GM23338 (cell line): ENCODE results near the gene CTNND2. TPM values are rescaled to one million over a fixed set of nuclear protein-coding genes. Genes with fewer than 3 reads are reported as not detected.

Experiments used
- ATAC-seq: fragments of 200-7000 bp; cut with Tn5 transposase; 3 replicates; pipeline ENCODE4 v1.9.1; 2020
- DNase-seq: peaks from one replicate; pipeline ENCODE4 v3.0.0-alpha.2; 2015; ENCODE audit warnings: low spot score
- H2AFZ ChIP-seq: fragments of 200-600 bp; sonication (generic); 2 replicates; pipeline ENCODE4 v1.8.0; 2016; ENCODE audit warnings: antibody characterized with exemption, mild to moderate bottlenecking, moderate library complexity
- H3F3A ChIP-seq: fragments of 200-600 bp; sonication (generic); replicated peaks from 2 replicates; pipeline ENCODE4 v1.8.0; 2017; ENCODE audit warnings: antibody characterized with exemption, mixed run types, low read depth
- H3K27ac ChIP-seq: fragments of 200-600 bp; sonication (generic); 2 replicates; pipeline ENCODE4 v1.6.1; 2016; ENCODE audit warnings: low read depth
- H3K27me3 ChIP-seq: fragments of 200-600 bp; sonication (generic); 2 replicates; pipeline ENCODE4 v1.8.0; 2016; ENCODE audit warnings: mild to moderate bottlenecking, mixed run types, moderate library complexity; ENCODE audit not compliant: insufficient read depth
- H3K36me3 ChIP-seq: fragments of 200-600 bp; sonication (generic); 2 replicates; pipeline ENCODE4 v1.8.0; 2016; ENCODE audit warnings: mild to moderate bottlenecking; ENCODE audit not compliant: insufficient read depth
- H3K4me1 ChIP-seq: fragments of 200-600 bp; sonication (generic); 2 replicates; pipeline ENCODE4 v1.8.0; 2016; ENCODE audit warnings: mild to moderate bottlenecking, moderate library complexity; ENCODE audit not compliant: insufficient read depth
- H3K4me2 ChIP-seq: fragments of 200-600 bp; sonication (generic); 2 replicates; pipeline ENCODE4 v1.7.1; 2017; ENCODE audit warnings: mixed run types
- H3K4me3 ChIP-seq: fragments of 200-600 bp; sonication (generic); 2 replicates; pipeline ENCODE4 v1.6.1; 2016; ENCODE audit warnings: mixed run types
- H3K79me2 ChIP-seq: fragments of 200-600 bp; sonication (generic); replicated peaks from 2 replicates; pipeline ENCODE4 v1.8.0; 2017; ENCODE audit warnings: mild to moderate bottlenecking; ENCODE audit not compliant: insufficient read depth
- H3K9me2 ChIP-seq: fragments of 200-600 bp; sonication (generic); 2 replicates; pipeline ENCODE4 v1.8.0; 2017; ENCODE audit not compliant: insufficient read depth
- H4K20me1 ChIP-seq: fragments of 200-600 bp; sonication (generic); replicated peaks from 2 replicates; pipeline ENCODE4 v1.8.0; 2017; ENCODE audit warnings: mild to moderate bottlenecking; ENCODE audit not compliant: insufficient read depth
- H3K27ac Mint-ChIP-seq: 2 replicates; pipeline ENCODE4 v1.8.0; 2020; ENCODE audit warnings: inconsistent platforms, mild to moderate bottlenecking, moderate library complexity, mixed read lengths
- H3K27me3 Mint-ChIP-seq: 3 replicates; pipeline ENCODE4 v1.8.0; 2022; ENCODE audit warnings: low read depth, mild to moderate bottlenecking, moderate library complexity, mixed read lengths, inconsistent platforms; ENCODE audit not compliant: insufficient read depth, poor library complexity
- H3K36me3 Mint-ChIP-seq: 3 replicates; pipeline ENCODE4 v1.8.0; 2021; ENCODE audit warnings: low read depth, mild to moderate bottlenecking, inconsistent platforms, moderate library complexity, mixed read lengths
- H3K4me1 Mint-ChIP-seq: 3 replicates; pipeline ENCODE4 v1.8.0; 2020; ENCODE audit warnings: mild to moderate bottlenecking, inconsistent platforms, mixed read lengths
- H3K4me3 Mint-ChIP-seq: 3 replicates; pipeline ENCODE4 v1.8.0; 2021; ENCODE audit warnings: moderate library complexity, mild to moderate bottlenecking, inconsistent platforms, mixed read lengths
- H3K9me3 Mint-ChIP-seq: 3 replicates; pipeline ENCODE4 v1.8.0; 2020; ENCODE audit warnings: moderate library complexity, mild to moderate bottlenecking, inconsistent platforms, mixed read lengths
- CREB1 ChIP-seq: fragments of 250-450 bp; sonication (Bioruptor Pico); IDR thresholded peaks from 2 replicates; pipeline ENCODE4 v1.5.0; 2020; ENCODE audit warnings: low read depth, mild to moderate bottlenecking, moderate library complexity
- ETS1 ChIP-seq: IDR thresholded peaks from 2 replicates; pipeline ENCODE4 v1.6.1; 2016; ENCODE audit warnings: antibody characterized with exemption
- EZH2phosphoT487 ChIP-seq: fragments of 200-600 bp; sonication (generic); IDR thresholded peaks from one replicate; pipeline ENCODE4 v1.8.1; 2018; ENCODE audit warnings: antibody characterized with exemption; ENCODE audit not compliant: unreplicated experiment
- JUNB ChIP-seq: IDR thresholded peaks from one replicate; pipeline ENCODE4 v1.6.1; 2016; ENCODE audit warnings: antibody characterized with exemption; ENCODE audit not compliant: unreplicated experiment
- NANOG ChIP-seq: IDR thresholded peaks from 2 replicates; pipeline ENCODE4 v1.6.1; 2016; ENCODE audit warnings: antibody characterized with exemption, borderline replicate concordance
- POLR2AphosphoS5 ChIP-seq: IDR thresholded peaks from 2 replicates; pipeline ENCODE4 v1.6.1; 2016; ENCODE audit warnings: antibody characterized with exemption, low read depth
- REST ChIP-seq: IDR thresholded peaks from one replicate; pipeline ENCODE4 v1.6.1; 2018; ENCODE audit warnings: antibody characterized with exemption; ENCODE audit not compliant: unreplicated experiment
- ZNF114 ChIP-seq: fragments of 250-450 bp; sonication (Bioruptor Pico); IDR thresholded peaks from 2 replicates; pipeline ENCODE4 v1.5.0; 2020; ENCODE audit warnings: mild to moderate bottlenecking, moderate library complexity
- ZNF331 ChIP-seq: fragments of 250-450 bp; sonication (Bioruptor Pico); IDR thresholded peaks from 2 replicates; pipeline ENCODE4 v1.5.0; 2020; ENCODE audit warnings: low read depth, mild to moderate bottlenecking, moderate library complexity
- ZNF462 ChIP-seq: fragments of 250-450 bp; sonication (Bioruptor Pico); IDR thresholded peaks from 2 replicates; pipeline ENCODE4 v1.5.0; 2020; ENCODE audit warnings: mild to moderate bottlenecking, moderate library complexity
- polyA plus RNA-seq: library from polyadenylated mRNA; unstranded; fragments of >200 nt; fragmentation: Nextera tagmentation; extraction: Ambion mirVana; gene quantifications from 2 replicates; pipeline ENCODE4 v1.2.1, GENCODE V29; 2016
- total RNA-seq: library from RNA; depleted of rRNA; stranded (reverse); fragments of >200 nt; shearing (Covaris generic); gene quantifications from 2 replicates; pipeline ENCODE4 v1.2.3, GENCODE V29; 2014

Gene CTNND2
- total and polyA plus RNA-seq, 2 experiments from 2014 or later, result 5.1 to 7.0 TPM

GRCh38 chr5:11234501-11234911 lies 669.7 kb downstream of the CTNND2 start:
- Histone ChIP-seq H3F3A (no peaks in the 10 kb centered on the region), H3K27ac (no peak overlapping the region), H3K4me1 (no peaks in the 10 kb centered on the region), H3K36me3 (no peaks in the 10 kb centered on the region), H3K27me3 (no peaks in the 10 kb centered on the region), H3K4me3 (no peak overlapping the region), H4K20me1 (no peaks in the 10 kb centered on the region), H2AFZ (no peak overlapping the region), H3K9me2 (no peaks in the 10 kb centered on the region), H3K79me2 (no peaks in the 10 kb centered on the region), H3K4me2 (no peak overlapping the region)
- Mint-ChIP-seq H3K4me1 (no peaks in the 10 kb centered on the region), H3K27me3 (no peaks in the 10 kb centered on the region), H3K27ac (no peak overlapping the region), H3K36me3 (peaks cover 27% of the 10 kb centered on the region; the same call in 2 of the 3 replicates), H3K4me3 (no peak overlapping the region), H3K9me3 (peaks cover 30% of the 10 kb centered on the region)
- no peak for TF ChIP-seq ZNF114
- no peak for TF ChIP-seq EZH2phosphoT487
- TF ChIP-seq POLR2AphosphoS5, result no peak
- TF ChIP-seq JUNB, result no peak
- no peak for TF ChIP-seq NANOG
- DNase-seq (no peak), ATAC-seq (no peak)

- peaks cover 27% of the 10 kb centered on the region; the same call in 2 of the 3 replicates for H3K36me3 Mint-ChIP-seq
- no peak for ATAC-seq
- Histone ChIP-seq H3F3A (no peaks in the 10 kb centered on the region), H3K4me2 (no peak overlapping the region), H4K20me1 (no peaks in the 10 kb centered on the region), H2AFZ (no peak overlapping the region), H3K27ac (no peak overlapping the region), H3K36me3 (no peaks in the 10 kb centered on the region), H3K9me2 (no peaks in the 10 kb centered on the region), H3K4me3 (no peak overlapping the region), H3K27me3 (no peaks in the 10 kb centered on the region), H3K4me1 (no peaks in the 10 kb centered on the region), H3K79me2 (no peaks in the 10 kb centered on the region)
- H3K9me3 Mint-ChIP-seq, result peaks cover 30% of the 10 kb centered on the region
- no peaks in the 10 kb centered on the region for H3K4me1 Mint-ChIP-seq
- no peak overlapping the region for H3K27ac Mint-ChIP-seq
- no peak overlapping the region for H3K4me3 Mint-ChIP-seq
- no peaks in the 10 kb centered on the region for H3K27me3 Mint-ChIP-seq
- no peak for DNase-seq
- no peak for TF ChIP-seq ZNF462 (CRISPR knock-in tag)
- TF ChIP-seq ZNF331 (CRISPR knock-in tag), result no peak
- TF ChIP-seq NANOG, result no peak
- no peak for TF ChIP-seq REST
- no peak for TF ChIP-seq CREB1
- no peak for TF ChIP-seq ETS1
- no peak for TF ChIP-seq ZNF114
- no peak for TF ChIP-seq JUNB
Observed at GRCh38 chr5:11230890-11231289, 673.4 kb downstream of the CTNND2 start.
